Keratinocyte (primary cell): ENCODE data around the gene KMT5C. TPM values are rescaled to one million over a fixed set of nuclear protein-coding genes. Genes with fewer than 3 reads are reported as not detected.

ENCODE experiments used
- DNase-seq: peaks from one replicate; pipeline ENCODE4 v3.0.0-alpha.2; 2011; ENCODE audit warnings: low read depth, missing footprints, low spot score
- FAIRE-seq: peaks from 2 replicates; lab custom pipeline; 2011; peaks lifted over from hg19 to GRCh38; lab: Jason Lieb, UNC
- H2AFZ ChIP-seq: 2 replicates; pipeline ENCODE4 v1.6.0; 2012; ENCODE audit warnings: low read length, control low read depth, inconsistent platforms; ENCODE audit not compliant: control insufficient read depth
- H3K27ac ChIP-seq: 2 replicates; pipeline ENCODE4 v1.5.1; 2011; ENCODE audit warnings: low read length; ENCODE audit not compliant: control insufficient read depth, insufficient read depth
- H3K27me3 ChIP-seq: 3 replicates; pipeline ENCODE4 v1.6.0; 2011; ENCODE audit warnings: low read length; ENCODE audit not compliant: control insufficient read depth, insufficient read depth; ENCODE audit errors: extremely low read depth
- H3K36me3 ChIP-seq, 2 experiments: 2 replicates in 1 of 2; 3 replicates in 1 of 2; pipeline ENCODE4 v1.5.1; 2011; ENCODE audit warnings: low read length in 2 of 2, mild to moderate bottlenecking in 1 of 2; ENCODE audit not compliant: control insufficient read depth in 2 of 2, insufficient read depth in 2 of 2; ENCODE audit errors: extremely low read depth in 1 of 2
- H3K4me1 ChIP-seq: 3 replicates; pipeline ENCODE4 v1.5.1; 2011; ENCODE audit warnings: low read length; ENCODE audit not compliant: control insufficient read depth, insufficient read depth; ENCODE audit errors: extremely low read depth
- H3K4me2 ChIP-seq: 3 replicates; pipeline ENCODE4 v1.6.0; 2011; ENCODE audit warnings: low read depth, low read length; ENCODE audit not compliant: control insufficient read depth, insufficient read depth; ENCODE audit errors: extremely low read depth
- H3K4me3 ChIP-seq, 3 experiments: fragments of 200-600 bp in 1 of 3; sonication (generic) in 1 of 3; 2 replicates in 2 of 3; 3 replicates in 1 of 3; pipeline ENCODE4 v1.5.1; 2011 to 2016; ENCODE audit warnings: low read length in 3 of 3, mild to moderate bottlenecking in 3 of 3, control low read depth in 2 of 3, inconsistent platforms in 1 of 3, low read depth in 1 of 3, mixed read lengths in 1 of 3, mixed run types in 1 of 3, moderate library complexity in 1 of 3; ENCODE audit not compliant: control insufficient read depth in 2 of 3, insufficient read depth in 2 of 3; ENCODE audit errors: extremely low read depth in 1 of 3
- H3K79me2 ChIP-seq: 2 replicates; pipeline ENCODE4 v1.6.0; 2012; ENCODE audit warnings: low read length; ENCODE audit not compliant: control insufficient read depth, insufficient read depth
- H3K9ac ChIP-seq: 3 replicates; pipeline ENCODE4 v1.6.0; 2011; ENCODE audit warnings: low read length; ENCODE audit not compliant: control insufficient read depth, insufficient read depth; ENCODE audit errors: extremely low read depth
- H3K9me1 ChIP-seq: 3 replicates; pipeline ENCODE4 v1.6.0; 2011; ENCODE audit warnings: low read length; ENCODE audit not compliant: control insufficient read depth, insufficient read depth; ENCODE audit errors: extremely low read depth
- H3K9me3 ChIP-seq: 2 replicates; pipeline ENCODE4 v1.5.1; 2012; ENCODE audit warnings: low read depth, low read length; ENCODE audit not compliant: control insufficient read depth
- H4K20me1 ChIP-seq: 3 replicates; pipeline ENCODE4 v1.6.0; 2011; ENCODE audit warnings: low read length; ENCODE audit not compliant: control insufficient read depth, insufficient read depth; ENCODE audit errors: extremely low read depth
- EZH2 ChIP-seq: IDR thresholded peaks from one replicate; pipeline ENCODE4 v1.6.1; 2012; ENCODE audit warnings: inconsistent platforms, mild to moderate bottlenecking, low read length, moderate library complexity
- dilution Hi-C: fragments of 300-500 bp; cut with MboI; formaldehyde crosslinking; loops from one replicate; pipeline ENCODE4 v1.7.0; 2020; ENCODE audit warnings: low sequenced_read_pairs; ENCODE audit not compliant: extremely low pct_ligation_motif_present
- polyA plus RNA-seq, 5 experiments: library from polyadenylated mRNA; depleted of rRNA in 3 of 5; stranded (reverse) in 3 of 5; stranded (forward) in 1 of 5; unstranded in 1 of 5; fragments of >200 nt; gene quantifications; 1 replicate in 1 of 5; 2 replicates in 3 of 5; 3 replicates in 1 of 5; pipeline versions ENCODE4 v1.2.1 to v1.2.3, GENCODE V29; 2011 to 2012; ENCODE audit warnings: missing spikeins in 2 of 5, low read depth in 1 of 5, low replicate concordance in 1 of 5
- TF ChIP-seq, protein P1 (sequence below), 3 experiments: IDR thresholded peaks in 1 of 3; conservative IDR thresholded peaks in 1 of 3; optimal IDR thresholded peaks in 1 of 3; 2 replicates in 2 of 3; 3 replicates in 1 of 3; pipeline versions ENCODE3 to v1.5.1; 2011; ENCODE audit warnings: low read length in 3 of 3, mild to moderate bottlenecking in 3 of 3, moderate library complexity in 2 of 3, control low read depth in 1 of 3, inconsistent platforms in 1 of 3; ENCODE audit not compliant: insufficient read depth in 2 of 3; ENCODE audit errors: extremely low read depth in 1 of 3

The KMT5C gene
- polyA plus RNA-seq, 1 donor (not counting 4 experiments of a cell fraction or from before 2014, with no cell fraction given): 4.3 TPM

DNA sequence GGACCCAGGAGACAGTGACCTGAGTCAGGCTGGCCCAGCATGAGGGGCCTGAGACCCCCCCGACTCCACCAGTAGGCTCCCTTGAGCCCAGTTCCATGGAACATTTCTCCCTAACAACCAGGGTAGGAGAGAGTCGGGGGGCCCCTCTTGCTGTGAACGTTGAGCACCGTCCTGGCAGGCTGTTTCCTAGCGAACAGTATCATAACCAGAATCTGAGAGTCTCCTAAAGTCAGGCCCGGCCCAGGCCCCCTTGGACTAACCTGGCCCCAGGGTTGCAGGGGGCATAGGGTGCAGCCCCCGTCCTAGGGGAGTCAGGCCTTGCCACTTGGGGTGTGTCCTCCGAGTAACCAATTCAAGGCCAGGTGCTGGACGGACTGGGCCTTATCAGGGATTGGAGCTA lies 28.3 kb upstream of the KMT5C start:
- no peak overlapping the region for H3K27ac ChIP-seq
- no peaks in the 10 kb centered on the region for H4K20me1 ChIP-seq
- H3K79me2 ChIP-seq: no peaks in the 10 kb centered on the region
- no peak overlapping the region for H3K4me3 ChIP-seq
- H3K36me3 ChIP-seq: no peaks in the 10 kb centered on the region
- dilution Hi-C loops: no loop called here
- no peaks in the 10 kb centered on the region for H3K27me3 ChIP-seq
- no peaks in the 10 kb centered on the region for H3K9me1 ChIP-seq
- no peak overlapping the region for H2AFZ ChIP-seq
- no peak for DNase-seq
- peaks cover 6% of the 10 kb centered on the region for H3K4me1 ChIP-seq
- H3K4me2 ChIP-seq: no peak overlapping the region
- FAIRE-seq: no peak
- H3K9ac ChIP-seq: no peak overlapping the region
- no peaks in the 10 kb centered on the region for H3K9me3 ChIP-seq
- no peak for TF ChIP-seq EZH2
- TF ChIP-seq, protein P1, sequence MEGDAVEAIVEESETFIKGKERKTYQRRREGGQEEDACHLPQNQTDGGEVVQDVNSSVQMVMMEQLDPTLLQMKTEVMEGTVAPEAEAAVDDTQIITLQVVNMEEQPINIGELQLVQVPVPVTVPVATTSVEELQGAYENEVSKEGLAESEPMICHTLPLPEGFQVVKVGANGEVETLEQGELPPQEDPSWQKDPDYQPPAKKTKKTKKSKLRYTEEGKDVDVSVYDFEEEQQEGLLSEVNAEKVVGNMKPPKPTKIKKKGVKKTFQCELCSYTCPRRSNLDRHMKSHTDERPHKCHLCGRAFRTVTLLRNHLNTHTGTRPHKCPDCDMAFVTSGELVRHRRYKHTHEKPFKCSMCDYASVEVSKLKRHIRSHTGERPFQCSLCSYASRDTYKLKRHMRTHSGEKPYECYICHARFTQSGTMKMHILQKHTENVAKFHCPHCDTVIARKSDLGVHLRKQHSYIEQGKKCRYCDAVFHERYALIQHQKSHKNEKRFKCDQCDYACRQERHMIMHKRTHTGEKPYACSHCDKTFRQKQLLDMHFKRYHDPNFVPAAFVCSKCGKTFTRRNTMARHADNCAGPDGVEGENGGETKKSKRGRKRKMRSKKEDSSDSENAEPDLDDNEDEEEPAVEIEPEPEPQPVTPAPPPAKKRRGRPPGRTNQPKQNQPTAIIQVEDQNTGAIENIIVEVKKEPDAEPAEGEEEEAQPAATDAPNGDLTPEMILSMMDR (optimal IDR thresholded peaks at IDR 0.05 in 1 of 3, IDR thresholded peaks at IDR 0.05 in 1 of 3, conservative IDR thresholded peaks at IDR 0.05 in 1 of 3; ENCODE audit: extremely low read depth in 1 of 3, insufficient read depth in 2 of 3, low read length in 3 of 3): no peak

DNA sequence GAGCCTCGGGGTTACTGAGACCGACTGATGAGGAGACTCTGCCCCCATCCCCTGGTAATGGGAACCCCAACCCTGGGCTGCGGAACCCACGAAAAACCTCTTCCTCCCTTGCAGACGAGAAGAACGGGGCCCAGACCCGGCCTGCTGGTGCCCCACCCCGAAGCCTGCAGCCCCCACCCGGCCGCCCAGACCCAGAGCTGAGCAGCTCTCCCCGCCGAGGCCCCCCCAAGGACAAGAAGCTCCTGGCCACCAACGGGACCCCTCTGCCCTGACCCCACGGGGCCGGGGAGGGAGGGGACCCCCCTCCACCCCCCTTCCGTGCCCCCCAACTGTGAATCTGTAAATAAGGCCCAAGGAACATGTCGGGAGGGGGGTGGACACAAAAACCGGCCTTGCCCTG lies 27.9 kb upstream of the KMT5C start:
- FAIRE-seq (no peak), DNase-seq (no peak)
- Histone ChIP-seq H3K9ac (no peak overlapping the region), H3K4me1 (peaks cover 6% of the 10 kb centered on the region), H3K79me2 (no peaks in the 10 kb centered on the region), H4K20me1 (no peaks in the 10 kb centered on the region), H3K36me3 (no peaks in the 10 kb centered on the region), H3K27me3 (no peaks in the 10 kb centered on the region), H3K9me3 (no peaks in the 10 kb centered on the region), H2AFZ (no peak overlapping the region), H3K27ac (no peak overlapping the region), H3K4me2 (no peak overlapping the region), H3K4me3 (no peak overlapping the region), H3K9me1 (no peaks in the 10 kb centered on the region)
- dilution Hi-C loops: no loop called here
- no peak for TF ChIP-seq EZH2
- TF ChIP-seq, protein P1 (optimal IDR thresholded peaks at IDR 0.05 in 1 of 3, IDR thresholded peaks at IDR 0.05 in 1 of 3, conservative IDR thresholded peaks at IDR 0.05 in 1 of 3; ENCODE audit: extremely low read depth in 1 of 3, insufficient read depth in 2 of 3, low read length in 3 of 3): no peak
